Progenitor cell of endocrine pancreas (in vitro differentiated cells): Measurements from ENCODE around the gene SOCS7. TPM values are rescaled to one million over a fixed set of nuclear protein-coding genes. Genes with fewer than 3 reads are reported as not detected.

Experiments
- DNase-seq: peaks from one replicate; pipeline ENCODE4 v3.0.0; 2021; ENCODE audit warnings: low spot score; ENCODE audit not compliant: unreplicated experiment
- H3K27ac Mint-ChIP-seq: 2 replicates; pipeline ENCODE4 v1.8.0; 2021; ENCODE audit warnings: mild to moderate bottlenecking, moderate library complexity, mixed read lengths
- H3K27me3 Mint-ChIP-seq: 2 replicates; pipeline ENCODE4 v1.8.0; 2021; ENCODE audit warnings: mixed read lengths
- H3K36me3 Mint-ChIP-seq: 2 replicates; pipeline ENCODE4 v1.8.0; 2022; ENCODE audit warnings: mixed read lengths; ENCODE audit not compliant: insufficient read depth
- H3K4me1 Mint-ChIP-seq: 2 replicates; pipeline ENCODE4 v1.8.0; 2021; ENCODE audit warnings: low read depth, mixed read lengths
- H3K4me3 Mint-ChIP-seq: 2 replicates; pipeline ENCODE4 v1.8.0; 2021; ENCODE audit warnings: low read depth, mild to moderate bottlenecking, moderate library complexity, mixed read lengths
- H3K9me3 Mint-ChIP-seq: 2 replicates; pipeline ENCODE4 v1.8.0; 2021; ENCODE audit warnings: low read depth, mixed read lengths
- total RNA-seq: library from RNA; stranded (reverse); gene quantifications from 2 replicates; pipeline ENCODE4 v1.2.1, GENCODE V29; 2021
- TF ChIP-seq, protein P1 (sequence below): fragments of 200-600 bp; sonication (generic); IDR thresholded peaks from one replicate; pipeline ENCODE4 v1.5.0; 2021; ENCODE audit warnings: antibody characterized with exemption, mild to moderate bottlenecking; ENCODE audit not compliant: unreplicated experiment

The SOCS7 gene
- total RNA-seq, 1 donor from 2014 or later = 31.6 TPM

DNA sequence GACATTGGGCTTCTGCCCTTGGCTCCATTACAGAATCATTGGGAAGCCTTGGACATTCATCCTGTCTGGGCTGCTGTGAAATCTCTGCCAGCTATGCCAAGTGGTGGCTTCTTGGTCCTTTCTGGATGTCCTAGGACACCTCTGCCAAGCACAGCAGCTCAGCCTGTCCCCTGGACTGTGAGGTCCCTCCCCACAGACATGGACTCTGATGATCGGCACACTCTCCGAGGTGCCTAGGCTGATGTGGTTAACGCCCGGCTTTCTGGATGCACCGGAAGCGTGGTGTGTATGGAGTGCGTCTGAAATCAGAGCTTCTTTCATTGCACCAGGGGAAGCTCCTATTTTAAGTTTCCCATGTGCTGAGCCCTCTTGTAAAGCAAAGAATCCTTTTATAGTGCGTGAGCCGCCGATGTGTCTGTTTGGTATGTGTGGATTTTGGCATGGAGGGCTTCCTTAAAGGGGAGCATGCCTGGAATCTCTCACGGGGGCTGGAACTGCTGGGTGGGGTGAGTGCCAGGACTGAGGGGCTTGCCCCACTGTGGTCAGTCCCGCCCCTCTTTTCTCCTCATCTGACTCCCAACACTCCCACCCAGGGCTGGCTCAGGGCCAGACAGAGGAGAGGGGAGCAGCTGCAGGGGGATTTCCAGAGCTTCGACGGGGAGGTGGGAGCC, 69.7 kb downstream of the SOCS7 start:
- TF ChIP-seq, protein P1, sequence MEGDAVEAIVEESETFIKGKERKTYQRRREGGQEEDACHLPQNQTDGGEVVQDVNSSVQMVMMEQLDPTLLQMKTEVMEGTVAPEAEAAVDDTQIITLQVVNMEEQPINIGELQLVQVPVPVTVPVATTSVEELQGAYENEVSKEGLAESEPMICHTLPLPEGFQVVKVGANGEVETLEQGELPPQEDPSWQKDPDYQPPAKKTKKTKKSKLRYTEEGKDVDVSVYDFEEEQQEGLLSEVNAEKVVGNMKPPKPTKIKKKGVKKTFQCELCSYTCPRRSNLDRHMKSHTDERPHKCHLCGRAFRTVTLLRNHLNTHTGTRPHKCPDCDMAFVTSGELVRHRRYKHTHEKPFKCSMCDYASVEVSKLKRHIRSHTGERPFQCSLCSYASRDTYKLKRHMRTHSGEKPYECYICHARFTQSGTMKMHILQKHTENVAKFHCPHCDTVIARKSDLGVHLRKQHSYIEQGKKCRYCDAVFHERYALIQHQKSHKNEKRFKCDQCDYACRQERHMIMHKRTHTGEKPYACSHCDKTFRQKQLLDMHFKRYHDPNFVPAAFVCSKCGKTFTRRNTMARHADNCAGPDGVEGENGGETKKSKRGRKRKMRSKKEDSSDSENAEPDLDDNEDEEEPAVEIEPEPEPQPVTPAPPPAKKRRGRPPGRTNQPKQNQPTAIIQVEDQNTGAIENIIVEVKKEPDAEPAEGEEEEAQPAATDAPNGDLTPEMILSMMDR = no peak
- H3K4me3 Mint-ChIP-seq = no peak overlapping the region
- H3K27me3 Mint-ChIP-seq = peaks cover 86% of the 10 kb centered on the region
- peaks cover 3% of the 10 kb centered on the region for H3K4me1 Mint-ChIP-seq
- DNase-seq = no peak
- no peaks in the 10 kb centered on the region for H3K36me3 Mint-ChIP-seq
- H3K27ac Mint-ChIP-seq = no peak overlapping the region
- no peaks in the 10 kb centered on the region for H3K9me3 Mint-ChIP-seq

DNA sequence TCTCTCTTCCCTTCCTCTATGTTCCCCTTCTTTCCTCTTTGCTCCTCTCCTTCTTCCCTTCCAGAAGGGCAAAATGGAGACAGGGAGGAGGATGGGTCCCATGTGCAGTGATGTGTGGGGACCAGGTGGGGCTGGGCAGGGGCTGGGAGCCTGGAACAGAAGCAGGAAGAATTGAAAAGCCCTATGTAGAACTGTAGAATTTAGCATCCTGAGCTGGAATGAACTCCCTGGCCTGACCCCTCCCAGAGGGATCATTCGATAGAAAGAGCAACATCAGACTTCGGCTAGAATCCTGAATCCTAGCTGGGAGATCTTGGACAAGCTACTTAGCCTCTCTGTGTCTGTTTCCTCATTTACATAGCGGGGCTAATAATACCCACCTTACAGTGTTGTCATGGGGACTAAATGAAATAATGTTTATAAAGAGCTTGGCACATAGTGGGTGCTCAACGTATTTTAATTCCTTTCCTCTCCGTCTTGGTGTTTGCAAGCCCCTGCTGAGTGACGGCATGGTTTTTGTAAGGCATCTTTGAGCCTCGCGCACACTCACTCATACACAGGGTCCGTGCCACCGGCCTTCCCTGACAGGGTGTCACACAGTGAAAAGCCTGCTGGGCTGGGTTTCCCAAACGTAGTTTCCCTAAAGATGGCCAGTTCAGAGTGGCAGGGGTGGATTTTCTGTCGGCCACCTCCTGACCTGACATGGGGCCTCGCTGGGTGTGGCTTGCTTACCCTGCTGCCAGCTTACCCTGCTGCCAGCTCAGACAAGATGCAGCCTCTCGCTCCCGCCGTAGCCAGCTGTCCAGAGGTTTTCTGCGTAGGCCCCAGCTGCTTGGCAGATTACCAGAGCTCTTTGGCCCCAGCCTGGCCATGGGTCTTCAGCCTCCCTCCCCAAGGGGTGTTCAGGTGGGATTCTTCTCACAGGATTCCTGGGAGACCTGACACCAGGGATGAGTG, 70.5 kb downstream of the SOCS7 start:
- H3K36me3 Mint-ChIP-seq = no peaks in the 10 kb centered on the region
- H3K27ac Mint-ChIP-seq = no peak overlapping the region
- DNase-seq = no peak
- peaks cover 82% of the 10 kb centered on the region for H3K27me3 Mint-ChIP-seq
- H3K9me3 Mint-ChIP-seq = no peaks in the 10 kb centered on the region
- TF ChIP-seq, protein P1 = no peak
- H3K4me1 Mint-ChIP-seq = peaks cover 3% of the 10 kb centered on the region
- no peak overlapping the region for H3K4me3 Mint-ChIP-seq

DNA sequence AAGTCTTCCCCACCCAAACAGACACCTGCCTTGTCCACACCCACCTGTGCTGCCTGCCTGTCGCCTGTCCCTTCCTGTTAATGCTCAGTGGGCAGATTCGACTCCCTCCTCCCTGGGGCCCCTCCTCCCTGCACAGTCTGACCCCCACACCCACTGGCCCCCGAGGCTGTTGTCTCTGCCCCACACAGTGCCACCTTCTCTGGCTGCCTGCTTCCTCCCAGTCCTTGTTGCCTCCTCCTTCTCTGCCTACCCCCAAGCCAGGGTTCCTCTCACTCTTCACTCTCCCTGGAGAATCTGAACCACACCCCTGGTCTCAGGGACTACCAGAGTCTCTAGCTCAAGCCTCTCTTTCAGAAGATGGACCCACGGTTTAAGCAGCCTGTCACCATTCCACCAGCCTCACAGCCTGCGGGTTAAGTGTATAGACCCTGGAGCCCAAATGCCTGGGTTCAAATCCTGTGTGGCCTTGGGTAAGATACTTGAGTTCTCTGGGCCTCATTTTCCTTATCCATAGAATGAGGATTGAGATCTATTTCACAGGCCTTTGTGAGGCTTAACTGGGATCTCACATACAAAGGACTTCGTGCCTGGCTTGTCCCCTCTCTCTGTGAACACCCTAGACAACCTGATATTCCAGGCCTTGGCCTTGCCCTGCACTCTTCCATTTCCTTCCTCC, 72.8 kb downstream of the SOCS7 start:
- DNase-seq = no peak
- no peaks in the 10 kb centered on the region for H3K9me3 Mint-ChIP-seq
- no peak overlapping the region for H3K27ac Mint-ChIP-seq
- H3K36me3 Mint-ChIP-seq = no peaks in the 10 kb centered on the region
- H3K4me3 Mint-ChIP-seq = no peak overlapping the region
- TF ChIP-seq, protein P1 = no peak
- peaks cover 5% of the 10 kb centered on the region for H3K4me1 Mint-ChIP-seq
- peaks cover 78% of the 10 kb centered on the region for H3K27me3 Mint-ChIP-seq

DNA sequence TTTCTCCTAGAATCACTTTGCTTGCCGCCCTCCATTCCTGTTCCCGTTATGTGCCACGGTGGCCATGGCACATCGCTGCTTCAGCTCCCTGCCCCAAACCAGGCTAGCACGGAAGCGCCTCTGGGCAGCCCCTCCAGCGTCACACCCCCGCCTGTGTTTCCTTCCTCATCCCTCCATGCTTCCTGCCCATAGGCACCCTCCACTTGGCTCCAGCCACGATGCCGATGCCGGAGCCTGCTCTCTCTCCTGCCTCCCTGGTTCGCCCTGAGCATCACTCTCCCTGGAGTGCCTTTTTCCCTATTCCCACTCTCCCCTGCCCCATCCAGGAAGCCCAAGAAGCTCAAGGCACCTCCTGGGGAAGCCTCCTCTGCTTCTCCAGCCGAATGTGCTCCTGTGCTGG, 73.4 kb downstream of the SOCS7 start:
- H3K9me3 Mint-ChIP-seq = no peaks in the 10 kb centered on the region
- H3K36me3 Mint-ChIP-seq = no peaks in the 10 kb centered on the region
- H3K27ac Mint-ChIP-seq = no peak overlapping the region
- no peak for DNase-seq
- H3K4me3 Mint-ChIP-seq = no peak overlapping the region
- TF ChIP-seq, protein P1 = no peak
- H3K27me3 Mint-ChIP-seq = peaks cover 78% of the 10 kb centered on the region
- H3K4me1 Mint-ChIP-seq = peaks cover 6% of the 10 kb centered on the region

DNA sequence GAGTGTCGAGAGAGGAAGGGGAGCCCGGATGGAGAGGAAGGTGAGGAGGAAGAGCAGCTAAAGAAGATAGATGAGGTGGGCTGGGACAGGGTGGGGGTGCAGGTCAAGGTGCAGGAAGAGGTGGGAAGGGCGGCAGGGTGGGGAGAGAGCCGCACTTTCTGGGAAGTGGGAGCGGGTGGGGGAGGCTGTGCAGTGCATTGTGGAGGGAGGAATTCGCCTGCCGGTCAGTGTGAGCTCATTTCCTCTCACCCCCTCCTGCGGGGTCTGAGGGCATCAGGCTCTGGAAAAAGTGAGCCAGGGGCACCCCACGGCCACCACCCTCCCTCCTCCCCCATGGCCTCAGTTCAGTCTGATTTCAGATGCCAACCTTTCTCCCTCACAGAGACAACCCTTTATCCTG, 74.1 kb downstream of the SOCS7 start:
- no peaks in the 10 kb centered on the region for H3K9me3 Mint-ChIP-seq
- H3K4me3 Mint-ChIP-seq = no peak overlapping the region
- H3K4me1 Mint-ChIP-seq = peaks cover 6% of the 10 kb centered on the region
- TF ChIP-seq, protein P1 = no peak
- peaks cover 78% of the 10 kb centered on the region for H3K27me3 Mint-ChIP-seq
- H3K36me3 Mint-ChIP-seq = no peaks in the 10 kb centered on the region
- no peak overlapping the region for H3K27ac Mint-ChIP-seq
- DNase-seq = no peak
